HCT116 (cell line): ENCODE results near the gene FHOD3. TPM values are rescaled to one million over a fixed set of nuclear protein-coding genes. Genes with fewer than 3 reads are reported as not detected.

Experiments
- ATAC-seq: fragments of 200-7000 bp; cut with Tn5 transposase; 2 replicates; pipeline ENCODE4 v1.9.1; 2020; ENCODE audit warnings: mild to moderate bottlenecking, moderate library complexity
- BruUV-seq: library from RNA; stranded (reverse); fragments of 400-500 nt; replicated peaks from 2 replicates; lab custom pipeline; 2021; lab: Mats Ljungman, UMichigan
- CTCF ChIA-PET: fragments of 300-600 bp; sonication (Branson Sonifier 250); formaldehyde crosslinking; loops from one replicate; lab custom pipeline; 2021; ENCODE audit warnings: antibody characterized with exemption; lab: Charles Lee
- POLR2A ChIA-PET: fragments of 300-600, 350-600 bp; sonication (Branson Sonifier 250); formaldehyde crosslinking; loops from one replicate; lab custom pipeline; 2021; ENCODE audit warnings: antibody characterized with exemption; lab: Charles Lee
- RAD21 ChIA-PET, 2 experiments: fragments of 300-600 bp; sonication (Branson Sonifier 250); formaldehyde crosslinking; loops; one replicate each; lab custom pipeline; 2023; ENCODE audit warnings: low total read pairs in 2 of 2; ENCODE audit not compliant: uncharacterized antibody in 2 of 2, unreplicated experiment in 2 of 2, low non-redundant PET in 1 of 2; lab: Charles Lee
- DNase-seq: peaks from one replicate; pipeline ENCODE4 v3.0.0-alpha.2; 2010; ENCODE audit warnings: low read depth, low spot score
- H2AFZ ChIP-seq: fragments of 200-600 bp; shearing (Covaris generic), sonication (generic); 2 replicates; pipeline ENCODE4 v1.6.1; 2017; ENCODE audit warnings: low read depth, mixed run types, mixed read lengths, antibody characterized with exemption, low read length; ENCODE audit not compliant: poor library complexity, severe bottlenecking
- H3K27ac ChIP-seq: 2 replicates; pipeline ENCODE4 v1.5.1; 2012; ENCODE audit warnings: low read depth, low read length
- H3K27me3 ChIP-seq: fragments of 200-600 bp; sonication (generic); 2 replicates; pipeline ENCODE4 v1.6.1; 2016; ENCODE audit warnings: mixed run types, low read length, mixed read lengths; ENCODE audit not compliant: insufficient read depth
- H3K36me3 ChIP-seq, 2 experiments: fragments of 200-500 bp in 1 of 2; fragments of 200-600 bp in 1 of 2; sonication (Bioruptor generic) in 1 of 2; sonication (generic) in 1 of 2; 2 replicates each; pipeline versions ENCODE4 v1.5.1 to v1.6.1; 2014 to 2016; ENCODE audit warnings: low read length in 2 of 2, inconsistent platforms in 1 of 2, mixed read lengths in 1 of 2, mixed run types in 1 of 2; ENCODE audit not compliant: insufficient read depth in 2 of 2, control insufficient read depth in 1 of 2
- H3K4me1 ChIP-seq, 2 experiments: fragments of 200-600 bp in 1 of 2; sonication (generic) in 1 of 2; 2 replicates each; pipeline versions ENCODE4 v1.5.1 to v1.6.1; 2012 to 2017; ENCODE audit warnings: low read length in 2 of 2, inconsistent platforms in 1 of 2, mild to moderate bottlenecking in 1 of 2, mixed read lengths in 1 of 2, mixed run types in 1 of 2, moderate library complexity in 1 of 2; ENCODE audit not compliant: insufficient read depth in 2 of 2, control insufficient read depth in 1 of 2
- H3K4me2 ChIP-seq: fragments of 200-600 bp; sonication (generic); 2 replicates; pipeline ENCODE4 v1.6.1; 2017; ENCODE audit warnings: mixed run types, low read length, mixed read lengths
- H3K4me3 ChIP-seq, 2 experiments: fragments of 200-600 bp in 1 of 2; sonication (generic) in 1 of 2; replicated peaks in 1 of 2; 2 replicates each; pipeline ENCODE4 v1.5.1; 2011 to 2016; ENCODE audit warnings: low read length in 2 of 2, control low read depth in 1 of 2, low read depth in 1 of 2, mild to moderate bottlenecking in 1 of 2, mixed read lengths in 1 of 2, mixed run types in 1 of 2
- H3K79me2 ChIP-seq: fragments of 200-600 bp; sonication (generic); 2 replicates; pipeline ENCODE4 v1.6.1; 2017; ENCODE audit warnings: mild to moderate bottlenecking, mixed run types, low read length, moderate library complexity, mixed read lengths; ENCODE audit not compliant: insufficient read depth
- H3K9ac ChIP-seq: fragments of 200-600 bp; sonication (generic); 2 replicates; pipeline ENCODE4 v1.6.1; 2016; ENCODE audit warnings: low read length, mixed read lengths
- H3K9me2 ChIP-seq: fragments of 200-600 bp; sonication (generic), shearing (Covaris generic); 2 replicates; pipeline ENCODE4 v1.6.1; 2017; ENCODE audit warnings: mixed run types, mild to moderate bottlenecking, moderate library complexity; ENCODE audit not compliant: insufficient read depth
- H3K9me3 ChIP-seq, 2 experiments: fragments of 200-500 bp in 1 of 2; fragments of 200-600 bp in 1 of 2; sonication (Bioruptor generic) in 1 of 2; sonication (generic) in 1 of 2; 2 replicates each; pipeline ENCODE4 v1.6.1; 2014 to 2017; ENCODE audit warnings: low read length in 2 of 2, mixed read lengths in 2 of 2, inconsistent platforms in 1 of 2, low read depth in 1 of 2, mild to moderate bottlenecking in 1 of 2, mixed run types in 1 of 2, moderate library complexity in 1 of 2; ENCODE audit not compliant: control insufficient read depth in 1 of 2, insufficient read depth in 1 of 2
- H4K20me1 ChIP-seq: fragments of 200-600 bp; sonication (generic), shearing (Covaris generic); 2 replicates; pipeline ENCODE4 v1.6.1; 2017; ENCODE audit warnings: mixed run types, mild to moderate bottlenecking, moderate library complexity; ENCODE audit not compliant: insufficient read depth
- CBX3 ChIP-seq: IDR thresholded peaks from 2 replicates; pipeline ENCODE4 v1.6.1; 2012; ENCODE audit warnings: low read depth
- EZH2 ChIP-seq: fragments of 200-600 bp; sonication (generic); IDR thresholded peaks from 2 replicates; pipeline ENCODE4 v1.6.1; 2017; ENCODE audit warnings: antibody characterized with exemption, mixed run types
- JUND ChIP-seq: IDR thresholded peaks from 2 replicates; pipeline ENCODE4 v1.6.1; 2012
- intact Hi-C: fragments of 100-400 bp; cut with micrococcal nuclease; formaldehyde crosslinking; loops from 2 replicates; pipeline ENCODE4 v1.10.0; 2022
- total RNA-seq: library from RNA; stranded (reverse); gene quantifications from one replicate; pipeline ENCODE4 v1.2.1, GENCODE V29; 2021; ENCODE audit not compliant: unreplicated experiment
- TF ChIP-seq, protein P1 (sequence below): IDR thresholded peaks from 2 replicates; pipeline ENCODE4 v1.6.1; 2012

Gene FHOD3
- total RNA-seq, 1 experiment from 2014 or later, result 4.0 TPM

- TF ChIP-seq JUND (no peak), CBX3 (no peak), EZH2 (no peak)
- Histone ChIP-seq H2AFZ (no peak overlapping the region), H3K4me2 (no peak overlapping the region), H3K79me2 (no peaks in the 10 kb centered on the region), H3K9me3 (peaks cover 0 to 4% of the 10 kb centered on the region in 2 experiments; a peak in 1 of 4 replicates), H3K36me3 (no peaks in the 10 kb centered on the region), H3K27ac (no peak overlapping the region), H4K20me1 (no peaks in the 10 kb centered on the region), H3K9ac (no peak overlapping the region), H3K4me3 (no peak overlapping the region), H3K4me1 (no peaks in the 10 kb centered on the region), H3K9me2 (no peaks in the 10 kb centered on the region), H3K27me3 (no peaks in the 10 kb centered on the region)
- ChIA-PET CTCF (interaction anchor here (2.0 kb wide), 1 partner anchor 14 kb away, joined by 10 read pairs; no protein-coding TSS in a partner anchor), POLR2A (no interaction called here), RAD21 (no interaction called here)
- ATAC-seq (no peak), DNase-seq (no peak)
- intact Hi-C loops, result no loop called here
- BruUV-seq, result no TSS peak
Observed at GRCh38 chr18:36399055-36399454, 101.5 kb downstream of the FHOD3 start.

DNA sequence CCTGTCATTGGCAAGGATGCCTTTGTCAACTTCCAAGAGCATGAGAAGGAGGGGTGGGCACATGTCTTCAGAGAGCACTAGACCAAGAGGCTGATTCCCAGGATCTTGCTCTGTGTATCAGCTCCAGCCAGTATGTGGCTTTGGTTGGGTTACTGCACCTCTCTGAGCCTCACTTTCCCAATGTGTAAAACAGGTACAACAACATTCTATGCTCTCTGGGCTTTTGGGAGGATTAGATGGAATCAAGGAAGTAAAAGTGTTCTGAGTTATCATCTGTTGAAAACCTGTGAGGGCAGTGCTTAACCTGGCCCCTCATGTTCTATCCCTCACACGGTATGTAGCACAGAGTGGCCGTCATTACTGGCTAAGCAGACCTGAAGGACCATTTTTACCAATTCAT is 103.9 kb downstream of the FHOD3 start:
- no peak for ATAC-seq
- H3K79me2 ChIP-seq, result no peaks in the 10 kb centered on the region
- no peak overlapping the region for H2AFZ ChIP-seq
- H3K27me3 ChIP-seq, result no peaks in the 10 kb centered on the region
- ChIA-PET CTCF (no interaction called here), POLR2A (no interaction called here), RAD21 (no interaction called here)
- no peak overlapping the region for H3K4me3 ChIP-seq
- no peaks in the 10 kb centered on the region; a peak in 1 of 4 replicates for H3K9me3 ChIP-seq
- no peaks in the 10 kb centered on the region for H3K36me3 ChIP-seq
- H3K4me1 ChIP-seq, result no peaks in the 10 kb centered on the region
- no peak overlapping the region for H3K9ac ChIP-seq
- no TSS peak for BruUV-seq
- H3K9me2 ChIP-seq, result no peaks in the 10 kb centered on the region
- TF ChIP-seq, protein P1, sequence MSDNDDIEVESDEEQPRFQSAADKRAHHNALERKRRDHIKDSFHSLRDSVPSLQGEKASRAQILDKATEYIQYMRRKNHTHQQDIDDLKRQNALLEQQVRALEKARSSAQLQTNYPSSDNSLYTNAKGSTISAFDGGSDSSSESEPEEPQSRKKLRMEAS, result no peak
- no peak overlapping the region for H3K4me2 ChIP-seq
- intact Hi-C loops, result no loop called here
- H4K20me1 ChIP-seq, result no peaks in the 10 kb centered on the region
- no peak for DNase-seq
- no peak overlapping the region for H3K27ac ChIP-seq
